Progenitor cell of endocrine pancreas (in vitro differentiated cells): ENCODE results near the gene TAF4. TPM values are rescaled to one million over a fixed set of nuclear protein-coding genes. Genes with fewer than 3 reads are reported as not detected.

Source experiments
- DNase-seq: peaks from one replicate; pipeline ENCODE4 v3.0.0; 2021; ENCODE audit warnings: low spot score; ENCODE audit not compliant: unreplicated experiment
- H3K27ac Mint-ChIP-seq: 2 replicates; pipeline ENCODE4 v1.8.0; 2021; ENCODE audit warnings: mild to moderate bottlenecking, moderate library complexity, mixed read lengths
- H3K27me3 Mint-ChIP-seq: 2 replicates; pipeline ENCODE4 v1.8.0; 2021; ENCODE audit warnings: mixed read lengths
- H3K36me3 Mint-ChIP-seq: 2 replicates; pipeline ENCODE4 v1.8.0; 2022; ENCODE audit warnings: mixed read lengths; ENCODE audit not compliant: insufficient read depth
- H3K4me1 Mint-ChIP-seq: 2 replicates; pipeline ENCODE4 v1.8.0; 2021; ENCODE audit warnings: low read depth, mixed read lengths
- H3K4me3 Mint-ChIP-seq: 2 replicates; pipeline ENCODE4 v1.8.0; 2021; ENCODE audit warnings: low read depth, mild to moderate bottlenecking, moderate library complexity, mixed read lengths
- H3K9me3 Mint-ChIP-seq: 2 replicates; pipeline ENCODE4 v1.8.0; 2021; ENCODE audit warnings: low read depth, mixed read lengths
- CTCF ChIP-seq: fragments of 200-600 bp; sonication (generic); IDR thresholded peaks from one replicate; pipeline ENCODE4 v1.5.0; 2021; ENCODE audit warnings: antibody characterized with exemption, mild to moderate bottlenecking; ENCODE audit not compliant: unreplicated experiment
- microRNA-seq: library from miRNA; unstranded; fragments of <30 nt; microRNA quantifications from one replicate; pipeline ENCODE4 v1.1.0, GENCODE V29; 2020; ENCODE audit warnings: borderline number of aligned reads; ENCODE audit not compliant: unreplicated experiment
- total RNA-seq: library from RNA; stranded (reverse); gene quantifications from 2 replicates; pipeline ENCODE4 v1.2.1, GENCODE V29; 2021

The TAF4 gene
- total RNA-seq, 1 donor from 2014 or later: 34.7 TPM

GRCh38 chr20:61925555-61926252 lies 140.0 kb downstream of the TAF4 start:
- H3K9me3 Mint-ChIP-seq: peaks cover 2% of the 10 kb centered on the region
- no peak overlapping the region for H3K27ac Mint-ChIP-seq
- TF ChIP-seq CTCF: no peak
- no peaks in the 10 kb centered on the region for H3K27me3 Mint-ChIP-seq
- H3K36me3 Mint-ChIP-seq: no peaks in the 10 kb centered on the region
- no peaks in the 10 kb centered on the region for H3K4me1 Mint-ChIP-seq
- H3K4me3 Mint-ChIP-seq: no peak overlapping the region
- no peak for DNase-seq

- no peak overlapping the region for H3K4me3 Mint-ChIP-seq
- no peak overlapping the region for H3K27ac Mint-ChIP-seq
- DNase-seq: no peak
Observed at GRCh38 chr20:61924858-61925554, 140.7 kb downstream of the TAF4 start.

More at GRCh38 chr20:61924858-61925554, 140.7 kb downstream of the TAF4 start:
- Mint-ChIP-seq H3K4me1 (no peaks in the 10 kb centered on the region), H3K27me3 (no peaks in the 10 kb centered on the region), H3K36me3 (no peaks in the 10 kb centered on the region), H3K9me3 (peaks cover 3% of the 10 kb centered on the region)
- no peak for TF ChIP-seq CTCF

Small RNA genes within 50 kb of the gene (microRNA-seq; reads per million reads assigned to microRNA genes)
- gene MIR1257: not detected
- gene MIR3195: not detected

Other genes with a start within 250 kb of the TAF4 start
- 81.1 and 84.3 TPM in 2 replicates for gene LSM14B, start 56.6 kb upstream of the TAF4 start, total RNA-seq
- 221 and 234 TPM in 2 replicates for gene PSMA7, start 77.5 kb upstream of the TAF4 start, total RNA-seq
- 29.8 and 32.0 TPM in 2 replicates for gene SS18L1, start 77.9 kb upstream of the TAF4 start, total RNA-seq
- gene MTG2, start 117.1 kb upstream of the TAF4 start, total RNA-seq: 30.4 and 31.6 TPM in 2 replicates
- 0.10 TPM in 1 of 2 replicates, not detected in the other for gene HRH3, start 154.4 kb upstream of the TAF4 start, total RNA-seq
- gene OSBPL2, start 172.6 kb upstream of the TAF4 start, total RNA-seq: 56.7 and 57.4 TPM in 2 replicates
- gene ADRM1, start 237.1 kb upstream of the TAF4 start, total RNA-seq: 66.2 and 67.1 TPM in 2 replicates